ENCODE results near the gene HNRNPLL. TPM values are rescaled to one million over a fixed set of nuclear protein-coding genes. Genes with fewer than 3 reads are reported as not detected.

Gene HNRNPLL
- total RNA-seq, 1 experiment from 2014 or later, result 43.2 TPM

Other genes starting within 250 kb of the HNRNPLL start
- gene ATL2, start 225.7 kb downstream of the HNRNPLL start, total RNA-seq (2021; ENCODE audit: unreplicated experiment), result 80.7 TPM
- 10.2 TPM for gene GALM, start 63.2 kb upstream of the HNRNPLL start, total RNA-seq (2021; ENCODE audit: unreplicated experiment)
- 215 TPM for gene SRSF7, start 148.4 kb upstream of the HNRNPLL start, total RNA-seq (2021; ENCODE audit: unreplicated experiment)
- 23.1 TPM for gene GEMIN6, start 175.3 kb upstream of the HNRNPLL start, total RNA-seq (2021; ENCODE audit: unreplicated experiment)